Osteoblast (primary cell): ENCODE results near the gene RBM33. TPM values are rescaled to one million over a fixed set of nuclear protein-coding genes. Genes with fewer than 3 reads are reported as not detected.
"Not testable (repeated sequence)": the region's sequence is repeated elsewhere in the genome, so short reads cannot be mapped to it uniquely, and the experiment has no call there.

ENCODE experiments used
- DNase-seq: peaks from one replicate; pipeline ENCODE4 v3.0.0; 2011; ENCODE audit warnings: low spot score, mixed read lengths; ENCODE audit not compliant: insufficient read length; ENCODE audit errors: missing footprints
- H2AFZ ChIP-seq: 2 replicates; pipeline ENCODE4 v1.6.0; 2011; ENCODE audit warnings: mild to moderate bottlenecking, low read length
- H3K27ac ChIP-seq: 2 replicates; pipeline ENCODE4 v1.5.1; 2011; ENCODE audit warnings: mild to moderate bottlenecking, low read depth, low read length, moderate library complexity
- H3K27me3 ChIP-seq: 2 replicates; pipeline ENCODE4 v1.6.0; 2012; ENCODE audit warnings: mild to moderate bottlenecking, control low read depth, inconsistent platforms, low read length, moderate library complexity; ENCODE audit not compliant: insufficient read depth
- H3K36me3 ChIP-seq: 2 replicates; pipeline ENCODE4 v1.5.1; 2011; ENCODE audit warnings: mild to moderate bottlenecking, low read length, control low read depth, moderate library complexity; ENCODE audit not compliant: insufficient read depth
- H3K4me1 ChIP-seq: 2 replicates; pipeline ENCODE4 v1.5.1; 2011; ENCODE audit warnings: mild to moderate bottlenecking, low read length, control low read depth, moderate library complexity; ENCODE audit not compliant: insufficient read depth
- H3K4me2 ChIP-seq: 2 replicates; pipeline ENCODE4 v1.6.0; 2011; ENCODE audit warnings: mild to moderate bottlenecking, low read length; ENCODE audit not compliant: insufficient read depth
- H3K4me3 ChIP-seq: fragments of 200-600 bp; sonication (generic); 3 replicates; pipeline ENCODE4 v1.5.1; 2012; ENCODE audit warnings: mild to moderate bottlenecking, low read length, inconsistent platforms; ENCODE audit not compliant: insufficient read depth
- H3K79me2 ChIP-seq: 2 replicates; pipeline ENCODE4 v1.6.0; 2012; ENCODE audit warnings: mild to moderate bottlenecking, low read length, control low read depth, inconsistent platforms; ENCODE audit not compliant: insufficient read depth
- H3K9me3 ChIP-seq: 2 replicates; pipeline ENCODE4 v1.5.1; 2011; ENCODE audit warnings: low read depth, low read length, control low read depth
- H4K20me1 ChIP-seq: 2 replicates; pipeline ENCODE4 v1.6.0; 2012; ENCODE audit warnings: mild to moderate bottlenecking, low read length, control low read depth; ENCODE audit not compliant: insufficient read depth
- total RNA-seq: library from RNA; depleted of rRNA; stranded (reverse); fragments of >200 nt; gene quantifications from 2 replicates; pipeline ENCODE4 v1.2.3, GENCODE V29; 2012
- TF ChIP-seq, protein P1 (sequence below): IDR thresholded peaks from 2 replicates; pipeline ENCODE4 v1.5.1; 2011; ENCODE audit warnings: mild to moderate bottlenecking, low read depth, low read length, moderate library complexity; ENCODE audit errors: extremely low read depth

The RBM33 gene
- total RNA-seq, 1 donor = 27.5 TPM

DNA sequence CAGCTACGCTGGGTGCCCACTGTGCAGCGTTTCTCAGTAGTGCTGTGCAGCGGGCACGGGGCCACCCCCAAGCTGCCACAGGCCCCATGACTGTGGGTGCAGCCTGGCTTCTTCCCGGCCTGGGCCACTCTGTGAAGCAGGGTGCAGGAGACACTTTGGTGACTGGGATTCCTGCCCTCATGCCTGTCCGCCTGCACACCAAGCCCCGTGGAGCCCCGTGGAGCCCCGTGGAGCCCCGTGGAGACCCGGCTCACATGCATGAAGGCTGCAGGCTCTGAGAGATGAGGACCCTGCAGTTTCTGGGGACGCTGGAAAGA is 171.7 kb downstream of the RBM33 start:
- Histone ChIP-seq H3K4me2 (no peak overlapping the region), H4K20me1 (no peaks in the 10 kb centered on the region), H3K79me2 (no peaks in the 10 kb centered on the region), H3K4me1 (no peaks in the 10 kb centered on the region), H3K9me3 (no peaks in the 10 kb centered on the region), H3K4me3 (no peak overlapping the region), H3K36me3 (no peaks in the 10 kb centered on the region), H2AFZ (no peak overlapping the region), H3K27ac (no peak overlapping the region), H3K27me3 (peaks cover 32% of the 10 kb centered on the region)
- TF ChIP-seq, protein P1, sequence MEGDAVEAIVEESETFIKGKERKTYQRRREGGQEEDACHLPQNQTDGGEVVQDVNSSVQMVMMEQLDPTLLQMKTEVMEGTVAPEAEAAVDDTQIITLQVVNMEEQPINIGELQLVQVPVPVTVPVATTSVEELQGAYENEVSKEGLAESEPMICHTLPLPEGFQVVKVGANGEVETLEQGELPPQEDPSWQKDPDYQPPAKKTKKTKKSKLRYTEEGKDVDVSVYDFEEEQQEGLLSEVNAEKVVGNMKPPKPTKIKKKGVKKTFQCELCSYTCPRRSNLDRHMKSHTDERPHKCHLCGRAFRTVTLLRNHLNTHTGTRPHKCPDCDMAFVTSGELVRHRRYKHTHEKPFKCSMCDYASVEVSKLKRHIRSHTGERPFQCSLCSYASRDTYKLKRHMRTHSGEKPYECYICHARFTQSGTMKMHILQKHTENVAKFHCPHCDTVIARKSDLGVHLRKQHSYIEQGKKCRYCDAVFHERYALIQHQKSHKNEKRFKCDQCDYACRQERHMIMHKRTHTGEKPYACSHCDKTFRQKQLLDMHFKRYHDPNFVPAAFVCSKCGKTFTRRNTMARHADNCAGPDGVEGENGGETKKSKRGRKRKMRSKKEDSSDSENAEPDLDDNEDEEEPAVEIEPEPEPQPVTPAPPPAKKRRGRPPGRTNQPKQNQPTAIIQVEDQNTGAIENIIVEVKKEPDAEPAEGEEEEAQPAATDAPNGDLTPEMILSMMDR = no peak
- DNase-seq = peak; percentile 31

GRCh38 chr7:155816996-155817395 is 172.5 kb downstream of the RBM33 start:
- peak; percentile 38 for DNase-seq
- no peak overlapping the region for H2AFZ ChIP-seq
- H3K4me2 ChIP-seq = no peak overlapping the region
- H3K36me3 ChIP-seq = no peaks in the 10 kb centered on the region
- H3K9me3 ChIP-seq = no peaks in the 10 kb centered on the region
- H3K27me3 ChIP-seq = peaks cover 23% of the 10 kb centered on the region
- no peak overlapping the region for H3K4me3 ChIP-seq
- TF ChIP-seq, protein P1 = no peak
- no peak overlapping the region for H3K27ac ChIP-seq
- H4K20me1 ChIP-seq = no peaks in the 10 kb centered on the region
- H3K4me1 ChIP-seq = no peaks in the 10 kb centered on the region
- H3K79me2 ChIP-seq = no peaks in the 10 kb centered on the region

DNA sequence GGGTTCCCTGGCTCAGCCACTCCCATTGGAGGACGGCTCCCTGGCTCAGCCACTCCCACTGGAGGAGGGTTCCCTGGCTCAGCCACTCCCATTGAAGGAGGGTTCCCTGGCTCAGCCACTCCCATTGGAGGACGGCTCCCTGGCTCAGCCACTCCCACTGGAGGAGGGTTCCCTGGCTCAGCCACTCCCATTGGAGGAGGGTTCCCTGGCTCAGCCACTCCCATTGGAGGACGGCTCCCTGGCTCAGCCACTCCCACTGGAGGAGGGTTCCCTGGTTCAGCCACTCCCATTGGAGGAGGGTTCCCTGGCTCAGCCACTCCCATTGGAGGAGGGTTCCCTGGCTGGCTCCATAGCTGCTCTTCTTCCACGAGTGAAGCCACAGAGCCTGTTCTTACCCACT is 173.1 kb downstream of the RBM33 start:
- H3K9me3 ChIP-seq = not testable (repeated sequence)

GRCh38 chr7:155818154-155818819 is 173.8 kb downstream of the RBM33 start:
- Histone ChIP-seq H3K4me2 (no peak overlapping the region), H2AFZ (no peak overlapping the region), H3K4me3 (no peak overlapping the region), H3K27ac (no peak overlapping the region), H3K79me2 (no peaks in the 10 kb centered on the region), H3K4me1 (no peaks in the 10 kb centered on the region), H3K27me3 (peaks cover 11% of the 10 kb centered on the region), H3K9me3 (no peaks in the 10 kb centered on the region), H4K20me1 (no peaks in the 10 kb centered on the region), H3K36me3 (no peaks in the 10 kb centered on the region)
- TF ChIP-seq, protein P1 = no peak
- DNase-seq = peak; percentile 54

More for the DNA sequence above, 173.1 kb downstream of the RBM33 start:
- not testable (repeated sequence) for H2AFZ ChIP-seq, H3K4me1 ChIP-seq, DNase-seq, H3K27ac ChIP-seq, H4K20me1 ChIP-seq, H3K4me2 ChIP-seq, H3K36me3 ChIP-seq, H3K79me2 ChIP-seq, H3K4me3 ChIP-seq
- peaks cover 18% of the 10 kb centered on the region for H3K27me3 ChIP-seq
